Measurements from ENCODE around the gene OR2AE1.
A peak's percentile ranks its signal among the peaks of the same experiment; 100 is the strongest.

Gene OR2AE1

GRCh38 chr7:99920149-99920548, 43.3 kb upstream of the OR2AE1 start:
- Histone ChIP-seq H3K36me3 (ENCODE audit: insufficient read depth, low read length) (peaks cover 29% of the 10 kb centered on the region), H3K4me1 (ENCODE audit: insufficient read depth, low read length, severe bottlenecking) (peaks cover 27% of the 10 kb centered on the region), H4K20me1 (ENCODE audit: insufficient read depth, low read length) (no peaks in the 10 kb centered on the region), H3K79me2 (ENCODE audit: insufficient read depth, low read length) (peaks cover 16% of the 10 kb centered on the region), H3K9me3 (ENCODE audit: low read length) (0 out of 2 replicates have a peak, but pooled peaks cover 4% of the 10 kb centered on the region), H3F3A (ENCODE audit: insufficient read depth, low read length) (no peaks in the 10 kb centered on the region), H3K27ac (ENCODE audit: low read depth, low read length, poor library complexity, severe bottlenecking) (no peak overlapping the region), H3K4me3 (ENCODE audit: low read depth, low read length, poor library complexity, severe bottlenecking) (peak overlapping the region; percentile 79), H3K4me2 (ENCODE audit: low read length) (peak overlapping the region; percentile 83), H3K27me3 (ENCODE audit: insufficient read depth, low read length) (no peaks in the 10 kb centered on the region), H3K9me2 (ENCODE audit: low read depth, low read length) (no peaks in the 10 kb centered on the region), H3K9ac (ENCODE audit: low read length) (peak overlapping the region; percentile 85), H2AFZ (ENCODE audit: low read length) (no peak overlapping the region)
- TF ChIP-seq EZH2 (IDR thresholded peaks at IDR 0.05; ENCODE audit: borderline replicate concordance, low read length) (no peak), CTCF (IDR thresholded peaks at IDR 0.05; ENCODE audit: low read length) (no peak)

- Histone ChIP-seq H3K27ac (ENCODE audit: low read depth, low read length, poor library complexity, severe bottlenecking) (peak overlapping the region; percentile 31), H4K20me1 (ENCODE audit: insufficient read depth, low read length) (no peaks in the 10 kb centered on the region), H3K4me1 (ENCODE audit: insufficient read depth, low read length, severe bottlenecking) (peaks cover 27% of the 10 kb centered on the region), H3K9me3 (ENCODE audit: low read length) (0 out of 2 replicates have a peak, but pooled peaks cover 4% of the 10 kb centered on the region), H3K79me2 (ENCODE audit: insufficient read depth, low read length) (peaks cover 16% of the 10 kb centered on the region), H3F3A (ENCODE audit: insufficient read depth, low read length) (no peaks in the 10 kb centered on the region), H3K9ac (ENCODE audit: low read length) (peak overlapping the region; percentile 85), H3K27me3 (ENCODE audit: insufficient read depth, low read length) (no peaks in the 10 kb centered on the region), H3K4me3 (ENCODE audit: low read depth, low read length, poor library complexity, severe bottlenecking) (peak overlapping the region; percentile 79), H3K4me2 (ENCODE audit: low read length) (peak overlapping the region; percentile 83), H3K36me3 (ENCODE audit: insufficient read depth, low read length) (peaks cover 29% of the 10 kb centered on the region), H3K9me2 (ENCODE audit: low read depth, low read length) (no peaks in the 10 kb centered on the region), H2AFZ (ENCODE audit: low read length) (peak overlapping the region; percentile 72)
- TF ChIP-seq EZH2 (IDR thresholded peaks at IDR 0.05; ENCODE audit: borderline replicate concordance, low read length): no peak
- TF ChIP-seq CTCF (IDR thresholded peaks at IDR 0.05; ENCODE audit: low read length): no peak
These were observed 42.9 kb upstream of the OR2AE1 start for GRCh38 chr7:99919814-99920112.

- peak within 1 kb of the TSS; percentile 79 for H3K4me3 ChIP-seq (ENCODE audit: low read depth, low read length, poor library complexity, severe bottlenecking)
- 0 out of 2 replicates have a peak, but pooled peaks cover 4% of the 10 kb centered on the region for H3K9me3 ChIP-seq (ENCODE audit: low read length)
- peaks cover 29% of the 10 kb centered on the region for H3K36me3 ChIP-seq (ENCODE audit: insufficient read depth, low read length)
- no peaks in the 10 kb centered on the region for H3K9me2 ChIP-seq (ENCODE audit: low read depth, low read length)
- H3F3A ChIP-seq (ENCODE audit: insufficient read depth, low read length): no peaks in the 10 kb centered on the region
- H3K4me2 ChIP-seq (ENCODE audit: low read length): peak within 1 kb of the TSS; percentile 83
- H3K79me2 ChIP-seq (ENCODE audit: insufficient read depth, low read length): peaks cover 16% of the 10 kb centered on the region
- H3K4me1 ChIP-seq (ENCODE audit: insufficient read depth, low read length, severe bottlenecking): peaks cover 27% of the 10 kb centered on the region
- peak within 1 kb of the TSS; percentile 85 for H3K9ac ChIP-seq (ENCODE audit: low read length)
- no peaks in the 10 kb centered on the region for H4K20me1 ChIP-seq (ENCODE audit: insufficient read depth, low read length)
- TF ChIP-seq CTCF (IDR thresholded peaks at IDR 0.05; ENCODE audit: low read length) (0 out of 2 replicates have a peak, but pooled peaks have one; percentile 30), EZH2 (IDR thresholded peaks at IDR 0.05; ENCODE audit: borderline replicate concordance, low read length) (no peak)
- H3K27me3 ChIP-seq (ENCODE audit: insufficient read depth, low read length): no peaks in the 10 kb centered on the region
- H2AFZ ChIP-seq (ENCODE audit: low read length): peak within 1 kb of the TSS; percentile 72
- peak within 1 kb of the TSS; percentile 31 for H3K27ac ChIP-seq (ENCODE audit: low read depth, low read length, poor library complexity, severe bottlenecking)
These were observed 42.4 kb upstream of the OR2AE1 start, which contains the start of gene TRIM4 for GRCh38 chr7:99918959-99919813. TSS of gene TRIM4 (minus strand) at chr7:99919530. CDS start at chr7:99919401, 129 bp downstream.

Measured in OCI-LY1 (cell line).